Heart left ventricle (tissue), 13 donors: ENCODE results near the gene ICA1.

Source experiments
- POLR2A ChIP-seq, 2 donors: fragments of 450-650 bp; IDR thresholded peaks; one replicate each; pipeline ENCODE4 v1.6.1; 2017; ENCODE audit warnings: antibody characterized with exemption in 2 of 2, mild to moderate bottlenecking in 2 of 2, moderate library complexity in 2 of 2
- TF ChIP-seq, protein P1 (sequence below), 12 donors: fragments of 200-600 bp; sonication (generic) in 4 of 12; IDR thresholded peaks; one replicate each; pipeline versions ENCODE4 v1.5.0 to v1.8.0; 2018 to 2022; ENCODE audit warnings: antibody characterized with exemption in 12 of 12, mild to moderate bottlenecking in 5 of 12
- donor health status: ischemic (EF 13 %, LVEDD 7.1; RV severe dilation, severe dysfunction).
- donor health status: DM: no; HTN: yes; CAD: no.
- donor health status: DM: no; HTN: no; CAD: no.
- donor health status: ischemic (EF 25% LVEDD 6.9; RV normal size, moderate dysfunction).
- donor health status: ischemic (EF 25% LVEDD 5.7; RV mildly dilated, moderate dysfunction).
- donor health status: ischemic (EF 35%, LVEDD 5.7; RV mildly dilated, moderate dysfunction).
- donor health status: nonischemic (EF 11% LVEDD 7.7; RV severe dilation, severe dysfunction).
- donor health status: DM: yes; HTN: yes; CAD: no.
- donor health status: PGD.
- donor health status: ischemic (EF 29% LVEDD 5.4; RV normal size, mild dysfunction).
- donor health status: nonischemic (EF 23%, LVEDD 6.1; RV moderate dilation, normal function).

DNA sequence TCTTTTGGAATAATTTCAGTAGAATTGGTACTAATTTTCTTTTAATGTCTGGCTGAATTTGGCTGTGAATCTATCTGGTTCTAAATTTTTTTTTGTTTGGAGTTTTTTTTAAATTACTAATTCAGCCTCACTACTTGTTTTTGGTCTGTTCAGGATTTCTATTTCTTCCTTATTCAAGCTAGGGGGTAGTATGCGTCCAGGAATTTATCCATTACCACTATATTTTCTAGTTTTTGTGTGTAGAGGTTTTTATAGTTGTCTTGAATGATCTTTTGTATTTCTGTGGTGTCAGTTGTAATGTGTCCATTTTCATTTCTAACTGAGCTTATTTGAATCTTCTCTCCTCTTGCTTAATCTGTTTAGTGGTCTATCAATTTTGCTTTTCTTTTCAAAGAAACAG is 48.9 kb upstream of the ICA1 start:
- TF ChIP-seq, protein P1, sequence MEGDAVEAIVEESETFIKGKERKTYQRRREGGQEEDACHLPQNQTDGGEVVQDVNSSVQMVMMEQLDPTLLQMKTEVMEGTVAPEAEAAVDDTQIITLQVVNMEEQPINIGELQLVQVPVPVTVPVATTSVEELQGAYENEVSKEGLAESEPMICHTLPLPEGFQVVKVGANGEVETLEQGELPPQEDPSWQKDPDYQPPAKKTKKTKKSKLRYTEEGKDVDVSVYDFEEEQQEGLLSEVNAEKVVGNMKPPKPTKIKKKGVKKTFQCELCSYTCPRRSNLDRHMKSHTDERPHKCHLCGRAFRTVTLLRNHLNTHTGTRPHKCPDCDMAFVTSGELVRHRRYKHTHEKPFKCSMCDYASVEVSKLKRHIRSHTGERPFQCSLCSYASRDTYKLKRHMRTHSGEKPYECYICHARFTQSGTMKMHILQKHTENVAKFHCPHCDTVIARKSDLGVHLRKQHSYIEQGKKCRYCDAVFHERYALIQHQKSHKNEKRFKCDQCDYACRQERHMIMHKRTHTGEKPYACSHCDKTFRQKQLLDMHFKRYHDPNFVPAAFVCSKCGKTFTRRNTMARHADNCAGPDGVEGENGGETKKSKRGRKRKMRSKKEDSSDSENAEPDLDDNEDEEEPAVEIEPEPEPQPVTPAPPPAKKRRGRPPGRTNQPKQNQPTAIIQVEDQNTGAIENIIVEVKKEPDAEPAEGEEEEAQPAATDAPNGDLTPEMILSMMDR (IDR thresholded peaks at IDR 0.05): no peak
- no peak for TF ChIP-seq POLR2A (IDR thresholded peaks at IDR 0.05)
